NCI-H510A (cell line): ENCODE data around the gene MRPL18.
"Not testable (repeated sequence)": the region's sequence is repeated elsewhere in the genome, so short reads cannot be mapped to it uniquely, and the experiment has no call there.

Source experiments
- DNase-seq: peaks from one replicate; lab custom pipeline; 2025; lab: John Stamatoyannopoulos, UW

The MRPL18 gene

DNA sequence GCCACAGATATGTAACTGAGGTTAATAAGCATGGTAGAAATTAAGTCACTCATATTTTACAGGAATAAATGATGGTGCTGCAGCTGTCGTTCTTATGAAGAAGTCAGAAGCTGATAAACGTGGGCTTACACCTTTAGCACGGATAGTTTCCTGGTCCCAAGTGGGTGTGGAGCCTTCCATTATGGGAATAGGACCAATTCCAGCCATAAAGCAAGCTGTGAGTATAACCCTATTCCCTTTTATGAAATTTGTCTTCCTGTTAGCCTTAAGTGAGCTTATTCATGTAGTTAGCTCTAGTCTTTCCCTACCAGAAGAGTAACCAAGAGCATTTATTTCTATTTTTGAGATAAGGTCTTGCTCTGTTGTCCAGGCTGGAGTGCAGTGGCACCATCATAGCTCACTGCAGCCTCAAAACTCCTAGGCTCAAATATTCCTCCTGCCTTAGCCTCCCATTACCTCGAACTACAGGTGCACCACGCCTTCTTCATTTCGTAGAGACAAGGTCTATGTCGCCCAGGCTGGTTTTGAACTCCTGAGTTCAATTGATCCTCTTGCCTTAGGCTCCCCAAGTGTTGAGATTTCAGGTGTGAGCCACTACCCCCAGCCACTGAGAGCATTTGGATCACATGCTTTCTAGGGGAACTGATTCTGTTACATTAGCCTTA is 12.9 kb upstream of the MRPL18 start:
- DNase-seq: no peak

DNA sequence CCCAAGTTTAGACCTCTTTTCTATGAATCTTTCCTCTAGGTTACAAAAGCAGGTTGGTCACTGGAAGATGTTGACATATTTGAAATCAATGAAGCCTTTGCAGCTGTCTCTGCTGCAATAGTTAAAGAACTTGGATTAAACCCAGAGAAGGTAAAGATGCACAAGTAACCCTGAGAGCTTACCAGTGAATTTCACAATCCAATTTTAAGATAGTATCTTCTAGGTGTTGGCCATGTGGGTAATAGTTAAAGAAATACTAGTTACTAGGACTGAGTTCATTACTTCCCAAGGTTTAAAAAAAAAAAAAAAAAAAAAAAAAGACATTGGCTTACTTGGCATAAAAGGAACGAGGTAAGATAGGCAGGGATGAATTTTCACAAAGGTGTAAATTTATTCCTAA is 12.1 kb upstream of the MRPL18 start:
- no peak for DNase-seq

DNA sequence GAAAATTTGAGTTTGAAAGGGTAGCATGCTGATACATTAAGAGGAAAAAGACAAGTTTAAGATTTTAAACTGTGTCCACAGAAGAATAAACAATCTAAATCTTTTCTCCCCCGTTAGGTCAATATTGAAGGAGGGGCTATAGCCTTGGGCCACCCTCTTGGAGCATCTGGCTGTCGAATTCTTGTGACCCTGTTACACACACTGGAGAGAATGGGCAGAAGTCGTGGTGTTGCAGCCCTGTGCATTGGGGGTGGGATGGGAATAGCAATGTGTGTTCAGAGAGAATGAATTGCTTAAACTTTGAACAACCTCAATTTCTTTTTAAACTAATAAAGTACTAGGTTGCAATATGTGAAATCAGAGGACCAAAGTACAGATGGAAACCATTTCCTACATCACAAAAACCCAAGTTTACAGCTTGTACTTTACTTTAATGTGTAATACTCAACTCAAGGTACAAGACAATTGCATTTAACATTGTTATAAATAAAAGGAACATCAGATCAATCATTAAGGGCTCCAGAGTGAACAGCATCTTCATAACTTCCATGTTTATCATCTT is 11.6 kb upstream of the MRPL18 start:
- DNase-seq: no peak

DNA sequence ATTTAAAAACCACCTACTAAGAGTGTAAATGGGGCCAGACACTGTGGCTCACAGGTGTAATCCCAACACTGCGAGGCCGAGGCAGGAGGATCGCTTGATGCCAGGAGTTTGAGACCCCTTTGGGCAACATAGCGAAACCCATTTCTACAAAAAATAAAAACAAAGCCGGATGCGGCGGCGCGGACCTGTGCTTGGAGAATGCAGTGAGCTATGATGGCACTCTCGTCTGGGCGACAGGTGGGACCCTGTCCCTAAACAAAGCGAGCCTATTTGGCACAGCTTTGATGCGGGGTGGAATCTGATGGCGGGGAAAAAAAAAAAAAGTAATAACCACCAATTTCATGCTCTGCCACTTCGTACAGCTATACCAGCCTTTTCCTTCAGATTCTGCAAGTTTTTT is 2.0 kb upstream of the MRPL18 start:
- no peak for DNase-seq

DNA sequence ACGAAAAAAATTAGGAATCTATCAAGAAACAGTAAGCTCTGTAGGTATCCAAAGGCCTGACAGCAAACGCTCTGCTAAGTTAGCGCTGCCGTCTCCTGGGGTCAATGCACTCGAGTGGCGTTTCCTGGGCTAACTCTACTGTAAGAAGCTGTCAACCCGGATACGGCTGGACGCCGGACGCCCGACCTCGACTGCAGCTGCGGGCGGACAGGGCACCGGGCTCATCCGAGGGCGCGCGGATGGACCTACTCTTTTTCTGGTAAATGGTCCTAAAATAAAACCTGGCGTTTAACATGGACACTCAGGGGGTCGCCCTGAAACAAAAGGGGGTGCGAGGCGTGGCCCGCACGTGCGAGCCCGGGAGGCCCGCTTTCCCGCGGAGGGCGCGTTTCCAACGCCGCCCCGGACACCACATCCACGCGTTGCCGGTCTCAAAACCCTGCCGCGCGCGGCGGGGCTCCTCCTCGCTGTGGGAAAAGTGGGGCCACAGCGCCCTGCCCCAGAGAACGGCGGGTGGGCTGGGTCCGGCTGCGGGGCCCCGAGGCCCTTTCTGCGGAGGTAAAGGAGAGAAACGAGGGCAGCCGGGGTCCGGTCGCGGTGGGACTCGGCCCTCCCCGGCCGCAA is 1.4 kb upstream of the MRPL18 start:
- no peak for DNase-seq

GRCh38 chr6:159789377-159790148 is 704 bp upstream of the MRPL18 start, which contains the start of gene TCP1:
TCP1 (minus strand) TSS chr6:159789602; CDS start chr6:159789468, 134 bp downstream.
- peak; percentile 96 for DNase-seq

DNA sequence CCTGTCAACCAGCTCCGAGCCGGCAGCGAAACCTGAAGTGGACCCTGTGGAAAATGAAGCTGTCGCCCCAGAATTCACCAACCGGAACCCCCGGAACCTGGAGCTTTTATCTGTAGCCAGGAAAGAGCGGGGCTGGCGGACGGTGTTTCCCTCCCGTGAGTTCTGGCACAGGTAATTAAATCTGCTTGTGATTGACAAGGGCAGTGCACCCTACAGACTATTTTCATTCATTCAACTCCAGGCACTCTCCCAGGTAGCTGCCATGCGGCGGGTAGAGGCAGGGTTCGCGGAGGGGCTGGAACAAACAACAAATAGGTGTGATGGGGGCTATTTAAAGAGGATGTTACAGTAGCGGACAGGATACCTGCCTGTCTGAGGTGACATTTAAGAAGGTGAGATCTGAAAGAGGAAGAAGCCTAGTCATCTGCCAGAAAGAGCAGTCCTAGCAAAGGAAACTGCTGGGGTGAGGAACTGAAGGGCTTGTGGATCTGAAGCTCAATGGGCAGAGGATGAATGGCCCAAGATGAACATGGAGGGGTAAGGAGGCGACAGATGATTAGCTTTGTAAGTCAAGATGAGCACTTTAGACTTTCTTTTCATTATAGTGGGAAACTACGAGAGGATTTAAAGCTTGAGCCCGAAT is 810 bp downstream of the MRPL18 start:
- no peak for DNase-seq

DNA sequence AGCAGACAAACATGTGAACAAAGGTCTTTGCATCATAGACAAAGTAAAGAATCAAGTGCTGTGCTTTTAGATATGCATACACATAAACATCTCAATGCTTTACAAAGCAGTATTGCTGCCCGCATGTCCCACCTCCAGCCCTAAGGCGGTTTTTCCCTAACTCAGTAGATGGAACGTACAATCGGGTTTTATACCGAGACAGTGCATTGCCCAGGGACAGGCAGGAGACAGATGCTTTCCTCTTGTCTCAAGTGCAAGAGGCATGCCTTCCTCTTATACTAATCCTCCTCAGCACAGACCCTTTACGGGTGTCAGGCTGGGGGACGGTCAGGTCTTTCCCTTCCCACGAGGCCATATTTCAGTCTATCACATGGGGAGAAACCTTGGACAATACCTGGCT is 4.7 kb downstream of the MRPL18 start:
- not testable (repeated sequence) for DNase-seq

- no peak for DNase-seq
These were observed 7.3 kb downstream of the MRPL18 start for GRCh38 chr6:159797554-159797953.

- no peak for DNase-seq
These were observed 10.0 kb downstream of the MRPL18 start, which contains the start of gene PNLDC1 for GRCh38 chr6:159800141-159800865. PNLDC1 (plus strand) TSS chr6:159800276; CDS start chr6:159800308, 32 bp downstream.

DNA sequence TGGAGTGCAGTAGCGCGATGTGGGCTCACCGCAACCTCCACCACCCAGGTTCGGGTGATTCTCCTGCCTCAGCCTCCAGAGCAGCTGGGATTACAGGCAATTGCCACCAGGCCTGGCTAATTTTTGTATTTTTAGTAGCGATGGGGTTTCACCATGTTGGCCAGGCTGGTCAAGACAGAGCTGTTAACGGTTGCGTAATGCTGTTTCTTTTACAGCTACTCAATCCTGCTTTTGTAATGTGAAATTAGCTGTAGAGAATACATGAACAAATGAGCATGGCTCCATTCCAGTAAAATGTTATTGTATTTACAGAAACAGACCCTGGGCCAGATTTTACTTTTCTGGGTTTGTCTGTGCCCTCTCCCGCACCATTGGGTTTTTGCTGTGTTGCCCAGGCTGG is 11.7 kb downstream of the MRPL18 start:
- DNase-seq: no peak

GRCh38 chr6:159804504-159804903 is 14.2 kb downstream of the MRPL18 start:
- no peak for DNase-seq

DNA sequence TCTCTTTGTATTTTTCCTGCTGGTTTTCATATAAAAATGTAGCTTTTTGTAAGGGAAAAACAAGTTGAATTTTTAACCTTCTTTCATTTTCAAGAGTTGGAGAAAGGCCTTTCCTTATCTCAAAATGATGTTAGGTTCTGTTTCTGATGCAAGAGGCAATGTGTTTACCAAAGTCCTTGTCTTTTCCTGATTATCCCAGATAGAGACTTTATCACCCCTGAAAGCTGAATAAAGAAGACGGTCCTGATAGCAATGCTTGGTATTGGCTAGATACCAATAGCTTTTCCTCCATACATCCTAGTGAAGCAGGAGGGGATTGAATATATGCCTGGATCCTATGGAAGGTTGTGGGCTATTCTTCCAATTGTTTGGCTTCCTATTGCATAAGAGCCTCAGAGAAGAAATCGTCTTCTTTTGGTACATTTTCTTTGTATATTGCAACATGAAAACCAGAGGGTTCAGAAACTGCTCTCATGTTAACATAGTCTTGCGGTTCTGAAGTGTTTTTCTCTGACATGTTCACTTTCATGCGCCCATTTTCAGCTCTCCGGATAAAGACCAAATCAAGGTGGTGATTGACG is 15.3 kb downstream of the MRPL18 start:
- DNase-seq: no peak

DNA sequence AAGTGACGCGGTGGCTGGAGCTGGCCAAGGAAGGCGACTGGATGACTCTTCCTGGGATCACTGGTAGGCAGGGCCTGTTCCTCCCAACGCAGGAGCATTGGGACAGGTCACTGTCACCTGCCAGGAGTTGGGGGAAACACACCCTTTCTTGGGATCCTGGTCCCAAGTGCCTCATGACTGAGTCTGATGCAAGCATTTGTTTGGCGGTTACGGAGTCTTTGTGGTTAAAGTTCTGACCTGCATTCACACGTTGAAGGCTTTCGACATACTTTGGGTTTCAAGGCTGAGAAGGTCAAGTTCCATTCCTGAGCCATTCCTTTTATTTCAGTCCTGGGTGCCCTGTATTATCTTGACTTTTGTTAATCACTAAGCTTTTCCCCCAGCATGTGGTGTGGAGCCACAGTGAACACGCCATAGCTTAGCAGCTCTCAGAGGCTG is 15.8 kb downstream of the MRPL18 start:
- DNase-seq: no peak

DNA sequence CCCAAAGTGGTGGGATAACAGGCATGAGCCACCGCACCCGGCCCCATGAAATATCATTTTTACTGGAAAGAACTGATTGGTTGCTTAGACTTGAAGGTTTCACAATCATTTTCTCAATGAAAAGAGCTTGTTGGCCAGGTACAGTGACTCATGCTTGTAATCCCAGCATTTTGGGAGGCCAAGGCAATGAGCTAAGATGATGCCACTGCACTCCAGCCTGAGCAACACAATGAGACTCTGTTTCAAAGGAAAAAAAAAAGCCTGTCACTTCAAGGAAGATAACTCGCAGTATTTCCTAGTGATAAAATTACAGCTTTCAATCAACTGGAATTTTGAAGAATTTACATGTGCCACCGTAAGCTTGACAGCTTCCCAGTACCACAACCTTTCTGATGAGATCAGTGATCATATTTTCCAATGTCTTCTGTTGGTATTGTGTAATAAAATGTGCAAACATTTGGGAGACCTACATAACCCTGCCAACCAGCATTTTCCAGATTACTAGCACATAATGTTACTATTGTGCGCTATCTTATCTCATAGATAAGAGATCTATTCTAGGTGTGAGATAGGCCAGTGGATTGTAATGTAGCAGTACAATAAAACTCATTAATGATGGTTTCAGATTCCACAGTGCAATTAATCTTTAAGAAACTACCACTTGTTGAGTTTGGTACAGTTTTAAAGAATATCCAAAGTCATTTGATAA is 17.0 kb downstream of the MRPL18 start:
- no peak for DNase-seq

DNA sequence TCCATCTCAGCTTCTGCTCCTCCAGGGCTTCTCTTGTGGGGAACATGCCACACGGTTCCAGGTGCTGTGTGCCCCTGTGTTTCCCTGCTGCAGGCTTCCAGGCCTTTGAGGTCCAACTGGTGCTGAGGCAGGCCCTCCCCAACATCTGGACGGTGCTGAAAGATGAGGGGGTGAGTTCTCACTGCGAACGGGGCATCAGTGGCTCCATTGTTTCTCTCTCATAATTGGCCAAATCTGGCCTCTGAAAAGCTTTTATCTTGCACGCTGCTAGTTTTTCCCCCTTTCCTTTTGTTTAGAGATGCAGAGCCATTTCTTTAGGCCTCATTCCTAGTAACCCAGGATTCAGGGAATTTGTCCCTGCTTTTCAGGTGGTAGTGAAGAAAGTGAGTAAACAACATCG is 18.4 kb downstream of the MRPL18 start:
- DNase-seq: no peak

DNA sequence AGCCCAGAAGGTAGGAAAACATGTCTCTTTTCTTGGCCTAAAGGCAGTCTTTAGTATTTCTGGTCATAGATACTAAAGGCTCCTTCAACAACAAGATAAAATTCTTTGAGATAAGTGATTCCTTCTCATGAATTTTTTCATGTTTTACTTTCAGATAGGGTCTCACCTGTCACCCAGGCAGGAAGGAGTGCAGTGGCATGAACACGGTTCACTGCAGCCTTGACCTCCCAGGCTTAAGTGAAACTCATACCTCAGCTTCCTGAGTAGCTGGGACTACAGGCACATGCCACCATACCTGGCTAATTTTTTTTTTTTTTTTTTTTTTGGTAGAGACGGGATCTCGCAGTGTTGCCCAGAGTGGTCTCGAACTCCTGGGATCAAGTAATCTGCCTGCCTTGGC is 18.9 kb downstream of the MRPL18 start:
- DNase-seq: no peak

GRCh38 chr6:159813781-159814180 is 23.5 kb downstream of the MRPL18 start:
- no peak for DNase-seq

- DNase-seq: no peak
These were observed 25.1 kb downstream of the MRPL18 start for GRCh38 chr6:159815410-159815809.

- not testable (repeated sequence) for DNase-seq
These were observed 26.5 kb downstream of the MRPL18 start for GRCh38 chr6:159816775-159817174.
